Adrenal gland (tissue), 12 donors: Measurements from ENCODE around the gene IKZF5. TPM values are rescaled to one million over a fixed set of nuclear protein-coding genes. Genes with fewer than 3 reads are reported as not detected.

ENCODE experiments used
- DNase-seq, 7 donors: peaks; one replicate each; pipeline ENCODE4 v3.0.0-alpha.2; 2019 to 2020
- H3K27ac ChIP-seq, 5 donors: fragments of 200-600 bp; sonication (generic) in 4 of 5; 1 replicate in 3 of 5; 2 replicates in 2 of 5; pipeline versions ENCODE4 v1.5.1 to v1.8.0; 2016 to 2020; ENCODE audit warnings: mild to moderate bottlenecking in 1 of 5
- H3K27me3 ChIP-seq: fragments of 200-600 bp; 2 replicates; pipeline ENCODE4 v1.8.0; 2021
- H3K36me3 ChIP-seq, 2 donors: fragments of 200-600 bp; replicated peaks in 1 of 2; 1 replicate in 1 of 2; 2 replicates in 1 of 2; pipeline versions ENCODE4 v1.5.1 to v1.8.0; 2018 to 2022
- H3K4me1 ChIP-seq, 2 donors: fragments of 200-600 bp; replicated peaks in 1 of 2; 1 replicate in 1 of 2; 2 replicates in 1 of 2; pipeline versions ENCODE4 v1.5.1 to v1.8.0; 2018 to 2021
- H3K4me3 ChIP-seq, 4 donors: fragments of 200-600 bp; sonication (generic) in 3 of 4; one replicate each; pipeline ENCODE4 v1.5.1; 2016 to 2018
- H3K9me3 ChIP-seq, 3 donors: fragments of 200-600 bp; sonication (generic) in 1 of 3; replicated peaks in 1 of 3; 1 replicate in 2 of 3; 2 replicates in 1 of 3; pipeline versions ENCODE4 v1.5.1 to v1.8.0; 2016 to 2021
- CTCF ChIP-seq, 6 experiments: fragments of 450-650 bp in 4 of 6; fragments of 200-600 bp in 2 of 6; sonication (generic) in 1 of 6; IDR thresholded peaks; 1 replicate in 5 of 6; 2 replicates in 1 of 6; pipeline versions ENCODE4 v1.5.1 to v1.8.0; 2016 to 2021; ENCODE audit warnings: antibody characterized with exemption in 6 of 6, mild to moderate bottlenecking in 2 of 6, moderate library complexity in 1 of 6
- POLR2A ChIP-seq, 2 donors: fragments of 450-650 bp; IDR thresholded peaks; one replicate each; pipeline ENCODE4 v1.6.1; 2017; ENCODE audit warnings: antibody characterized with exemption in 2 of 2, mild to moderate bottlenecking in 2 of 2, moderate library complexity in 1 of 2
- WGBS, 4 donors: extraction: QIAGEN DNeasy Blood & Tissue Kit in 2 of 4; methylation state at CpG; one replicate each; pipeline versions ENCODE4 v1.1.5 to v1.1.7; 2013 to 2017; 5-methylcytosine and 5-hydroxymethylcytosine counted together
- intact Hi-C, 2 donors: fragments of 100-400 bp; cut with DNase I; formaldehyde crosslinking; loops; one replicate each; pipeline versions ENCODE4 v1.14.1 to v1.15.0; 2022 to 2023
- polyA plus RNA-seq, 3 donors: library from polyadenylated mRNA; stranded (reverse); fragments of 200-250 nt in 2 of 3; fragments of 350-450 nt in 1 of 3; fragmentation: Illumina TruSeq in 1 of 3; extraction: RNeasy Lipid Tissue Mini Kit (QIAGEN cat#74804) in 1 of 3; gene quantifications; one replicate each; pipeline ENCODE4 v1.2.3, GENCODE V29; 2013 to 2014
- total RNA-seq, 9 donors: library from RNA; depleted of rRNA in 4 of 9; stranded (reverse); fragments of >200 nt in 4 of 9; fragments of 120-200 nt in 1 of 9; fragmentation: NEBNext Ultra II Directional in 1 of 9; extraction: Animal tissue kit (Norgen Biotek cat#: 25700) in 1 of 9; gene quantifications; one replicate each; pipeline versions ENCODE4 v1.1.0 to v1.2.4, GENCODE V29; 2013 to 2023
- donor health status: healthy with polysubstance abuse.
- donor health status: Bipolar disorder and iron deficiency.
- donor health status: DM: yes; HTN: yes; CAD: no.
- donor health status: DM: no; HTN: no; CAD: no.
- donor health status: DM: no; HTN: no; CAD: no.
- donor health status: DM: yes; HTN: yes; CAD: no.

The IKZF5 gene
- total and polyA plus RNA-seq, 12 donors, result 3.3 to 20.0 (median 12.0) TPM

- no peak overlapping the region for H3K27ac ChIP-seq
- H3K4me3 ChIP-seq, result no peak overlapping the region
- H3K27me3 ChIP-seq, result no peaks in the 10 kb centered on the region
- H3K36me3 ChIP-seq, result no peaks in the 10 kb centered on the region
- 74 to 77% (median 74%) methylated on average over 18 of the region's 18 CpGs for WGBS, 4 donors
- DNase-seq, result no peak
- H3K9me3 ChIP-seq, result no peaks in the 10 kb centered on the region
- no peak for TF ChIP-seq CTCF (IDR thresholded peaks at IDR 0.05)
- no peak for TF ChIP-seq POLR2A (IDR thresholded peaks at IDR 0.05)
- H3K4me1 ChIP-seq, result no peaks in the 10 kb centered on the region
- intact Hi-C loops, result no loop called here
Observed at GRCh38 chr10:123038782-123039631, 30.4 kb upstream of the IKZF5 start.

- intact Hi-C loops, result no loop called here
- 85 to 96% (median 90%) methylated on average over 5 to 8 of the region's 8 CpGs for WGBS, 4 donors
- H3K27ac ChIP-seq, result no peak overlapping the region
- no peaks in the 10 kb centered on the region for H3K27me3 ChIP-seq
- no peaks in the 10 kb centered on the region for H3K9me3 ChIP-seq
- no peak for TF ChIP-seq POLR2A (IDR thresholded peaks at IDR 0.05)
- TF ChIP-seq CTCF (IDR thresholded peaks at IDR 0.05), result no peak
- no peaks in the 10 kb centered on the region for H3K4me1 ChIP-seq
- H3K4me3 ChIP-seq, result no peak overlapping the region
- H3K36me3 ChIP-seq, result no peaks in the 10 kb centered on the region
- DNase-seq, result no peak
Observed at GRCh38 chr10:123035467-123036086, 27.0 kb upstream of the IKZF5 start.

GRCh38 chr10:123034332-123034731, 25.7 kb upstream of the IKZF5 start:
- TF ChIP-seq POLR2A (IDR thresholded peaks at IDR 0.05) (no peak), CTCF (IDR thresholded peaks at IDR 0.05) (no peak)
- no peaks in the 10 kb centered on the region for H3K27me3 ChIP-seq
- no peak for DNase-seq

GRCh38 chr10:123031124-123031523, 22.5 kb upstream of the IKZF5 start:
- 80 to 86% (median 83%) methylated on average over 1 of the region's 1 CpG for WGBS, 4 donors

More at GRCh38 chr10:123034332-123034731, 25.7 kb upstream of the IKZF5 start:
- Histone ChIP-seq H3K27ac (no peak overlapping the region), H3K9me3 (no peaks in the 10 kb centered on the region), H3K36me3 (no peaks in the 10 kb centered on the region), H3K4me3 (no peak overlapping the region), H3K4me1 (no peaks in the 10 kb centered on the region)
- intact Hi-C loops, result no loop called here

More at GRCh38 chr10:123031124-123031523, 22.5 kb upstream of the IKZF5 start:
- Histone ChIP-seq H3K4me3 (no peak overlapping the region), H3K9me3 (no peaks in the 10 kb centered on the region), H3K36me3 (no peaks in the 10 kb centered on the region), H3K27ac (no peak overlapping the region), H3K27me3 (no peaks in the 10 kb centered on the region), H3K4me1 (no peaks in the 10 kb centered on the region)
- TF ChIP-seq POLR2A (IDR thresholded peaks at IDR 0.05) (no peak), CTCF (IDR thresholded peaks at IDR 0.05) (no peak)
- no peak for DNase-seq
- intact Hi-C loops, result no loop called here
